Endothelial cell of umbilical vein (primary cell): Measurements from ENCODE around the gene CYTH1.

Experiments used
- EZH2 ChIP-seq: IDR thresholded peaks from 2 replicates; pipeline ENCODE4 v1.6.1; 2012; ENCODE audit warnings: borderline replicate concordance, low read depth, mild to moderate bottlenecking, moderate library complexity, low read length, inconsistent platforms; ENCODE audit not compliant: severe bottlenecking
- FOS ChIP-seq: IDR thresholded peaks from 2 replicates; pipeline ENCODE4 v1.6.1; 2011; ENCODE audit warnings: mild to moderate bottlenecking, low read length, moderate library complexity, borderline replicate concordance; ENCODE audit not compliant: insufficient read depth
- JUN ChIP-seq: IDR thresholded peaks from 2 replicates; pipeline ENCODE4 v1.6.1; 2011; ENCODE audit warnings: borderline replicate concordance, low read depth; ENCODE audit not compliant: insufficient read length, insufficient read depth
- MYC ChIP-seq: IDR thresholded peaks from one replicate; pipeline ENCODE4 v1.6.1; 2011; ENCODE audit warnings: mild to moderate bottlenecking, low read depth, low read length
- POLR2A ChIP-seq: IDR thresholded peaks from 2 replicates; pipeline ENCODE4 v1.6.1; 2012; ENCODE audit warnings: low read depth, mild to moderate bottlenecking, control low read depth, low read length
- POLR2AphosphoS5 ChIP-seq: IDR thresholded peaks from 2 replicates; pipeline ENCODE4 v1.6.1; 2012; ENCODE audit warnings: low read depth, mild to moderate bottlenecking, control low read depth, low read length, moderate library complexity; ENCODE audit not compliant: insufficient read depth
- TF ChIP-seq, protein P1 (sequence below), 2 donors: IDR thresholded peaks; 1 replicate in 1 of 2; 2 replicates in 1 of 2; pipeline ENCODE4 v1.5.1; 2011; ENCODE audit warnings: low read length in 2 of 2, mild to moderate bottlenecking in 2 of 2, moderate library complexity in 2 of 2, control low read depth in 1 of 2, inconsistent platforms in 1 of 2, low read depth in 1 of 2; ENCODE audit not compliant: insufficient read depth in 1 of 2; ENCODE audit errors: extremely low read depth in 1 of 2
- TF ChIP-seq, protein P2 (sequence below): IDR thresholded peaks from 2 replicates; pipeline ENCODE4 v1.6.1; 2011; ENCODE audit not compliant: insufficient read depth, insufficient read length

DNA sequence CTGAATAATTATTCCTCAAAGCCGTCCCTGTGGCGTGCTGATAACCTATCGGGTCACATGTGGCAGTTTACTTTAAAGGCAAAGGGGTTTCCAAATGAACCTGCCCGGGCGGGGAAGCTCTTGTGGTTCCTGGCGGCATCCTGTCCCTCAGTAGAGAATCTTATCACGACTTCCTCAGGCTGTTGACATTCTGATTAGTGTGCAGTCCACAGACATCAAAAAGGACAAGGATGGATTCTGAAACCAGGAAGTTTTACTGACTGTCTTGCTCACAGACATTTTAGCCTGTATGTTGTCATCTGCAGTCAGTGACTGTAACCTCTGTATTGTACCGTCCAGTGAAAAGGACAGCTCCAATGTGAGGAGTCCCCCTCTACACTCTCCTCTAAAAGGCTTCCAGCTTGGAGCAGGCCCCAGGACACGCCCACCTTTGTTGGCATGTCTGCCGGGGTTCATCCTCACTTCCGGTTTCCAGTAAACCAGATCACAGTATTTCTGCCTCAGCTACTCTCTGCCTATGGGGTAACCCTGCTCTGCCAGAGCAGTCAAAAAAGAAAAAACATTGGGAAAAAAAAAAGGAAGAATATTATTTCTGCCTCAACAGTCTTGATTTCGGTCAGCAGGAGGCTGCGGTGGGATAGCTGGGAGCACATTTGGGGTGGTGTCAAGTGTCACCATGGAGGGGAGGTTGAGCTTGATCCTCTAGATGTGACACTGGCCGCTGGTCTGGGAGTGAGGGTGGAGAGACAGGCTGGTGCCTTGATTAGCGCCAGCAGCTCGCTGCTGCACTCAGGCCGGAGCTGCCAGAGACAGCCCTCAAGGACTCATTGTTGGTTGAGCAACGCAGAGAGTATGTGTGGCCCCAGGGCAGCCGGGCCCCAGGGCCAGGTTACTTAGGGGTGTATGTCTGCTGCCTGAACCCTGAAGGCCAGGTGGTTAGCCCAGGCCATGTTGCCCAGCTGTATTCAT, 115.8 kb downstream of the CYTH1 start:
- TF ChIP-seq, protein P1, sequence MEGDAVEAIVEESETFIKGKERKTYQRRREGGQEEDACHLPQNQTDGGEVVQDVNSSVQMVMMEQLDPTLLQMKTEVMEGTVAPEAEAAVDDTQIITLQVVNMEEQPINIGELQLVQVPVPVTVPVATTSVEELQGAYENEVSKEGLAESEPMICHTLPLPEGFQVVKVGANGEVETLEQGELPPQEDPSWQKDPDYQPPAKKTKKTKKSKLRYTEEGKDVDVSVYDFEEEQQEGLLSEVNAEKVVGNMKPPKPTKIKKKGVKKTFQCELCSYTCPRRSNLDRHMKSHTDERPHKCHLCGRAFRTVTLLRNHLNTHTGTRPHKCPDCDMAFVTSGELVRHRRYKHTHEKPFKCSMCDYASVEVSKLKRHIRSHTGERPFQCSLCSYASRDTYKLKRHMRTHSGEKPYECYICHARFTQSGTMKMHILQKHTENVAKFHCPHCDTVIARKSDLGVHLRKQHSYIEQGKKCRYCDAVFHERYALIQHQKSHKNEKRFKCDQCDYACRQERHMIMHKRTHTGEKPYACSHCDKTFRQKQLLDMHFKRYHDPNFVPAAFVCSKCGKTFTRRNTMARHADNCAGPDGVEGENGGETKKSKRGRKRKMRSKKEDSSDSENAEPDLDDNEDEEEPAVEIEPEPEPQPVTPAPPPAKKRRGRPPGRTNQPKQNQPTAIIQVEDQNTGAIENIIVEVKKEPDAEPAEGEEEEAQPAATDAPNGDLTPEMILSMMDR (IDR thresholded peaks at IDR 0.05; ENCODE audit: extremely low read depth in 1 of 2, insufficient read depth in 1 of 2, low read depth in 1 of 2, low read length in 2 of 2) = no peak
- TF ChIP-seq POLR2A (peak; percentile 73), JUN (no peak), MYC (no peak), EZH2 (no peak), POLR2AphosphoS5 (peak; percentile 96), FOS (peak; percentile 59)
- TF ChIP-seq, protein P2, sequence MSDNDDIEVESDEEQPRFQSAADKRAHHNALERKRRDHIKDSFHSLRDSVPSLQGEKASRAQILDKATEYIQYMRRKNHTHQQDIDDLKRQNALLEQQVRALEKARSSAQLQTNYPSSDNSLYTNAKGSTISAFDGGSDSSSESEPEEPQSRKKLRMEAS = no peak
